Limb (tissue), 2 donors: Measurements from ENCODE around the gene ZNF419.
A peak's percentile ranks its signal among the peaks of the same experiment; 100 is the strongest.

Source experiments
- DNase-seq, 2 donors: peaks; one replicate each; pipeline ENCODE4 v3.0.0-alpha.2; 2016; ENCODE audit errors: extremely low spot score in 2 of 2

The ZNF419 gene

GRCh38 chr19:57527136-57527881, 39.8 kb downstream of the ZNF419 start, which contains the start of gene ZNF549:
ZNF549 (plus strand) TSS chr19:57527356; CDS start chr19:57527574, 218 bp downstream.
- DNase-seq, result peak; percentile 91 to 92

GRCh38 chr19:57537953-57538547, 50.5 kb downstream of the ZNF419 start:
- DNase-seq, result no peak
